DND-41 (cell line): ENCODE measurements around the gene TPM1.

Experiments used
- ATAC-seq: fragments of 200-7000 bp; cut with Tn5 transposase; 3 replicates; pipeline ENCODE4 v1.9.1; 2021; ENCODE audit warnings: low read depth; ENCODE audit not compliant: insufficient read depth
- DNase-seq: peaks from one replicate; pipeline ENCODE4 v3.0.0-alpha.2; 2020
- H2AFZ ChIP-seq: 2 replicates; pipeline ENCODE4 v1.6.0; 2012; ENCODE audit warnings: low read depth, low read length
- H3K27ac ChIP-seq: 2 replicates; pipeline ENCODE4 v1.5.1; 2012; ENCODE audit warnings: low read length, inconsistent platforms
- H3K27me3 ChIP-seq: fragments of 200-600 bp; sonication (generic); 2 replicates; pipeline ENCODE4 v1.6.0; 2012; ENCODE audit warnings: low read length, mild to moderate bottlenecking, inconsistent platforms; ENCODE audit not compliant: insufficient read depth, poor library complexity
- H3K36me3 ChIP-seq: 2 replicates; pipeline ENCODE4 v1.5.1; 2012; ENCODE audit warnings: low read length, inconsistent platforms; ENCODE audit not compliant: insufficient read depth
- H3K4me1 ChIP-seq: 2 replicates; pipeline ENCODE4 v1.5.1; 2012; ENCODE audit warnings: mild to moderate bottlenecking, low read length; ENCODE audit not compliant: insufficient read depth
- H3K4me2 ChIP-seq: 2 replicates; pipeline ENCODE4 v1.6.0; 2012; ENCODE audit warnings: mild to moderate bottlenecking, moderate library complexity, low read length, inconsistent platforms; ENCODE audit not compliant: insufficient read depth
- H3K4me3 ChIP-seq, 2 experiments: fragments of 200-600 bp in 1 of 2; shearing (Covaris generic) in 1 of 2; 2 replicates each; pipeline ENCODE4 v1.5.1; 2012 to 2016; ENCODE audit warnings: inconsistent platforms in 2 of 2, low read length in 2 of 2, mild to moderate bottlenecking in 2 of 2, low read depth in 1 of 2, moderate library complexity in 1 of 2
- H3K79me2 ChIP-seq: 2 replicates; pipeline ENCODE4 v1.6.0; 2012; ENCODE audit warnings: low read length, inconsistent platforms; ENCODE audit not compliant: insufficient read depth
- H3K9ac ChIP-seq: 2 replicates; pipeline ENCODE4 v1.6.0; 2012; ENCODE audit warnings: low read depth, mild to moderate bottlenecking, inconsistent platforms, low read length, moderate library complexity
- H3K9me3 ChIP-seq: 2 replicates; pipeline ENCODE4 v1.5.1; 2012; ENCODE audit warnings: low read length, moderate library complexity, mild to moderate bottlenecking, inconsistent platforms; ENCODE audit not compliant: insufficient read depth, severe bottlenecking
- H4K20me1 ChIP-seq: 2 replicates; pipeline ENCODE4 v1.6.0; 2012; ENCODE audit warnings: low read length; ENCODE audit not compliant: insufficient read depth
- CTCF ChIP-seq: IDR thresholded peaks from 2 replicates; pipeline ENCODE4 v1.5.1; 2012; ENCODE audit warnings: borderline replicate concordance, low read length, moderate library complexity, mild to moderate bottlenecking; ENCODE audit not compliant: poor library complexity, severe bottlenecking; ENCODE audit errors: extremely low read depth
- EZH2 ChIP-seq: IDR thresholded peaks from 3 replicates; pipeline ENCODE4 v1.6.1; 2012; ENCODE audit warnings: borderline replicate concordance, low read depth, mild to moderate bottlenecking, moderate library complexity, low read length, inconsistent platforms; ENCODE audit not compliant: severe bottlenecking

Gene TPM1

GRCh38 chr15:63054985-63055384, 12.4 kb downstream of the TPM1 start:
- H3K79me2 ChIP-seq: no peaks in the 10 kb centered on the region; the same call in 1 of the 2 replicates
- no peak overlapping the region for H3K9ac ChIP-seq
- no peaks in the 10 kb centered on the region for H4K20me1 ChIP-seq
- peaks cover 4% of the 10 kb centered on the region; the same call in 1 of the 2 replicates for H3K4me1 ChIP-seq
- H3K4me2 ChIP-seq: no peak overlapping the region
- H3K9me3 ChIP-seq: no peaks in the 10 kb centered on the region
- no peak overlapping the region for H3K4me3 ChIP-seq
- no peak overlapping the region for H2AFZ ChIP-seq
- TF ChIP-seq CTCF (no peak), EZH2 (no peak)
- DNase-seq: no peak
- ATAC-seq: no peak
- H3K36me3 ChIP-seq: peaks cover 7% of the 10 kb centered on the region; the same call in 1 of the 2 replicates
- no peak overlapping the region for H3K27ac ChIP-seq
- H3K27me3 ChIP-seq: no peaks in the 10 kb centered on the region

- Histone ChIP-seq H4K20me1 (no peaks in the 10 kb centered on the region), H3K4me2 (no peak overlapping the region), H3K9me3 (no peaks in the 10 kb centered on the region), H3K27me3 (no peaks in the 10 kb centered on the region), H3K27ac (no peak overlapping the region), H2AFZ (no peak overlapping the region), H3K36me3 (peaks cover 21% of the 10 kb centered on the region), H3K9ac (no peak overlapping the region), H3K4me1 (no peaks in the 10 kb centered on the region), H3K4me3 (no peak overlapping the region), H3K79me2 (no peaks in the 10 kb centered on the region; the same call in 1 of the 2 replicates)
- TF ChIP-seq EZH2 (no peak), CTCF (no peak)
- DNase-seq (no peak), ATAC-seq (no peak)
Measured at GRCh38 chr15:63056829-63057228, 14.3 kb downstream of the TPM1 start.

DNA sequence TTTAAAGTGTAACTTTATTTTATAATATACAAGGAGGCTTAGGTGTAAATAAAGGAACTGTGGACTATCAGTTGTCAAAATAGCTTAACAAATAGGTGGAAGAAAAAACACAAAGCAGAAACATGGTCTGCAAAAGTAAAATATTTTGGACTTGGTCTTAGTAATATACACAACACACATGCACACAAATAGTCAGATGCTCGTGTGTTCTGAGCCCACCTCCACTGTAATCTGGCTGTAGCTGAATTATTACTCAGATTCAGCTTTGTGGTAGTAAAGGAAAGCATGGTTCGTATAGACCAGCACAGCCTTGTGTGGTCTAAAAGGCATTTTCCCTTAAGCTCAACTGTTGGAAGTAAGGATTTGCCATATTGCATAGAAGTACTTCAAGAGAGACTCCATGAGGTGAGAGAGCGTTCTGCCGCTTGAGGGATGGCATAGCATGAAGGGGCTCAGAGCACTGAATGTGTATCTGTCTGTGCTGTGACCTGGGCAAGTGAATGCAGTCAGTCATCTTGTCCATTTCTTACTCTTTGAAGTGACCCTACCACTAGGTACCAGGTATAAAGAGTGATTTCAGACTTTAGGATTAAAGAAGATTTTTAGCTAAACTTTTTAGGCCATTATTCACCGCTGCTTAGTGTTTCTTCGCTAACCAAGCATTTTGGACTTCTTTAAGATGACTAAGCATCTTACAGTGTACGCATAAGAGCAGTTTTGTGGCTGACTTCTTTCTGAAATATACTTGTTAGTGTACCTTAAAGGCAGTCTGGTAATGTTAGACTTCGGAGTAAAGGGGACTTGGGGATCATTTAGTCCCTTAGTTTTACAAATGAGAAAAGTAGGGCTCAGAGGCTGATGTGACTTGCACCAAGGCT, 15.2 kb downstream of the TPM1 start:
- no peak overlapping the region for H3K4me3 ChIP-seq
- no peaks in the 10 kb centered on the region for H3K9me3 ChIP-seq
- H3K9ac ChIP-seq: no peak overlapping the region
- no peaks in the 10 kb centered on the region for H4K20me1 ChIP-seq
- no peak for DNase-seq
- H3K4me2 ChIP-seq: no peak overlapping the region
- H3K27ac ChIP-seq: no peak overlapping the region
- H2AFZ ChIP-seq: no peak overlapping the region
- no peak for ATAC-seq
- H3K36me3 ChIP-seq: peaks cover 21% of the 10 kb centered on the region
- H3K79me2 ChIP-seq: no peaks in the 10 kb centered on the region; the same call in 1 of the 2 replicates
- no peaks in the 10 kb centered on the region for H3K27me3 ChIP-seq
- TF ChIP-seq CTCF: no peak
- TF ChIP-seq EZH2: no peak
- no peaks in the 10 kb centered on the region for H3K4me1 ChIP-seq
